ENCODE data around the gene EIF5.

The EIF5 gene

DNA sequence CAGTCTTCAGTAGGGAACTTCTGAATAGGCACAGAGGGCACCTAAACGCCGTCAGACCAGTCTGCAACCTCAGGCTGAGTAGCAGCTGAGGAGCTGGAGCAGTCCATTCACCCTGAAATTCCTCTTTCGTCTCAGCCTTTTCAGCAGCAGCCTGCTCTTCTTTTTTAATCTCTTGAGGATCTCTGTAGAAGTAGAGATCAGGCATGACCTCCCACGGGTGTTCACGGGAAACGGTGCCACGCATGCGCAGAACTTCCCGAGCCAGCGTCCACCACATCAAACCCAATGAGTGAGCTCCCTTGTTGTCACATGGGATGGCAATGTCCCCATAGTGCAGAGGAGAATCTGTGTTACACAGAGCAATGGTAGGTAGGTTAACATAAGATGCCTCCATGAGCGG, 40.1 kb downstream of the EIF5 start:
- no peak for DNase-seq

DNA sequence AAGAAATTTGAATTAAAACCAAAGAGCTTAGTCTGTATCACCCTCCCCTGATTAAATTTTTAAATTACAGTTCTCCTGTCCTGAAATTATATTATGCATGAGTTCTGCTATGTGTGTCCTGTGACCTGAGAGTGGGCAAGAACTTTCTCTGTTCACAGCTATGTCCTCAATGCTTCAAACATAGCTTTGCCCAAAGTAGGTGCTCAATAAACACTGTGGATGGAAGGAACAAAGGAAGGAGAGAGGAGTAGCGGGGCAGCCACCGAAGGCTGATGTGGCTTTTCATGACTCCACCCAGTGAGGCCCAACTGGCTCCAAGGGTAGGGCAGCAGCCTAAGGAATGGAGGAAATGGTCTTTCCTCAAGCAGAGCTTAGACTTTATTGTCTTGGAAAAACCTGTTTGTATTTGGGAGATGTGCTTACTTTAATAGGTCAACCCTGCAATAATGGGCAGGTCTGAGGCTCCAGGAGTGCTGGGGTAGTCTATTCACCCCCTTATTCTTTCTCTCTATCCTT, 43.5 kb downstream of the EIF5 start:
- DNase-seq, result no peak

DNA sequence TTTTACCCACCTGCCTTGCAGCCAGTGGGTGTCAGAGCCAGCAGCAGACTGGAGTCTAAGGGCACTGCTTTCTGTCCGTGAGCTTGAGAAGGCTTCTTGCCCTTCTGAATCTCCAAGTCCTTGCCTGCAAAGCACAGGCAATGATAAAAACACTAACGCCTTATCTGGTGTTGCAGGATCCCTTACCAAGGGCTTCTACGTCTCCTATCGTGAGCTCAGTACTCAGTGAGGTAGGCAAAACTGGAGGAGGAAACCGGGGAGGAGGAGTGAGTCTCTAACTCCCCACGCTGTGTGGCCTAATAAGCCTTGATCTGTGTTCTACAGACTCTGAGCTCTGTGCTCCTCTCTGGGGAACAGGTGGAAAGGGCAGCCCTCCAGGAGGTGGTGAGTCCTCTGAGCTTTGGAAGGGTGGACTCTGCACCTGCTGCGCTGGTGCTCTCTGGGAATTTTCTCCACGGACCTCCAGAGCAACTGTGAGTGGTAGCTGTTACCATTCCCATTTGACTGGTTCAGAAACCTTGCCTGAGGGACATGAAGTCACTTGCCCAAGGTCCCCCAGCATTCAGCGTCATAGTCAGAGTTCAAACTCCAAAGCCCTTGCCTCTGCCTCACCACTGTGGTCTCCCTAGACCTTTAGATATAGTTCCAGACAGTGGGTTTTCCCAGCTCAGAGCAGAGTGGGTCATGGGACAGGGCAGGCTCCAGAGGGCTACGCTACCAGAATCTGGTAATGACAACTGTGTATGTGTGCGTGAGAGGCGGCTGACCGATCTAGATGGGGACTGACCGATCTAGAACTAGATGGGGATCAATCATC, 44.2 kb downstream of the EIF5 start:
- no peak for DNase-seq

DNA sequence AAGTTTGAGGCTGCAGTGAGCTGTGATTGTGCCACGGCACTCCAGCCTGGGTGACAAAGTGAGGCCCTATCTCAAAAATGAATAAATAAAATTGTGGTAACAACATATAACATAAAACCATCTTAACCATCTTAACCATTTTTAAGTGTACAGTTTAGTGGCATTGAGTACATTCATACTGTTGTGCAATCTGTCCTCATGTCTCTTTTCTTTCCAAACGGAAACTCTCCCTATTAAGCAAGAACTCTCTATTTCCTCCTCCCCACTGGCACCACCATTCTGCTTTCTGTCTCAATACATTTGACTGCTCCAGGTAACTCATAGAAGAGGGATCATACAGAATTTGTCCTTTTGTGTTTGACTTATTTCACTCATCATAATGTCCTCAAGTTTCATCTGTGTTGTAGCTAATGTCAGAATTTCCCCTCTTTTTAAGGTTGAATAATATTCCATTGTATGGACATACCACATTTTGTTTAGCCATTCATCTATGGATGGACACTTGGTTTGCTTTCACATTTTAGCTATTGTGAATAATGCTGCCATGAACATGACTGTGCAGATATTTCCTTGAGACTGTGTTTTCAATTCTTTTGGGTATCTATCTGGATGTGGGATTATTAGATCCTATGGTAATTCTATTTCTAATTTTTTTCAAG, 46.8 kb downstream of the EIF5 start:
- DNase-seq, result no peak

DNA sequence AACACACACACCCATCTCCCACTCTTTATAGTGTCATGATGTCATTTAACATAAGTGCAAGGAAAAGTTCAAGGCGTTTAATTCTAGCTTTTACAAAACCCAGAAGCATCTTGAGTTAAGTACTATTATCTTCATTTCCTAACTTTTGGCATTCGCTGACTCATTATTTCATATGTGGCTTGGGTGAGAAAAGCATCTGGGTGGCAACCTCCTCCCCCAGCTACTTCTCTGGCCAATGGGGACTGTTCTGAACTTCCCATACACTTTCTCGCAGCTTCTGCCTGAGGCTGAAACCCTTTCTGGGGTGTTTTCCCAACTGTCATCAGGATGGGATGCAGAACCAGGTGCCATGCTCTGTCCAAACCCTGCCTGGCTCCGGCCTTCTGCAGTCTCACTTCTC, 48.3 kb downstream of the EIF5 start:
- DNase-seq, result no peak

DNA sequence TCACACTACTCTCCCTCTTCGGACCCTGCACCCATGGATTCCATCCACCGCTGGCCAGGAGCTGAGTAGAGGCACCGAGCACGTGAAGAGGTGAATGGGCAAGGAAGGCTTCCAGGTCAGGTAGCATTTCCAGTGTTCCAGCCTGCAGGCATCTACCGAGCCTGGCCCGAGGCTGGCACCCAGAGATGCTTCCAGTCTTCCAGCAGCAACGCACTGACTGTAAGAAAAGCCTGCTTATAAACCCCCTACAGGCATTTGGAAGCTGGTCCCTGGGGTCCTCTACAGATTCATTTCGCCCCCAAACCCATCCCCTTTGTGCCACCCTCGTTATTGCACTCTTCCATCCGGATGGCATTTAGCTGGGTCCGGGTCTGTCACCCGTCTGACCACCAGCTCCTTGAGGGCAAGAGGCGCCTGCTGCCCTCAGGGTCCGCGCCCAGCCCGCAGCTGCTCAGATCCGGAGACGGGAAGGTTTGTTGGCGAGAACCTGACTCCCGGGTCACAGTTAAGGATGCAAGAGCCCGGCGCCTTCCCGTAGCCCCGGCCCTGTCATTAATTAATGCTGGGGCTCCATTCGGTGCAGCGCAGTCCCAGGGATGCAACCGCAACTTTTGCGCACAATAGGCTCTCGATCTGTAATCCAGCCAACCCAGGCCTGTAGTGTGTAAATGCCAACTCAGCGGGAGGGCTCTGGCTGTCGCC, 50.6 kb downstream of the EIF5 start:
- DNase-seq, result no peak

DNA sequence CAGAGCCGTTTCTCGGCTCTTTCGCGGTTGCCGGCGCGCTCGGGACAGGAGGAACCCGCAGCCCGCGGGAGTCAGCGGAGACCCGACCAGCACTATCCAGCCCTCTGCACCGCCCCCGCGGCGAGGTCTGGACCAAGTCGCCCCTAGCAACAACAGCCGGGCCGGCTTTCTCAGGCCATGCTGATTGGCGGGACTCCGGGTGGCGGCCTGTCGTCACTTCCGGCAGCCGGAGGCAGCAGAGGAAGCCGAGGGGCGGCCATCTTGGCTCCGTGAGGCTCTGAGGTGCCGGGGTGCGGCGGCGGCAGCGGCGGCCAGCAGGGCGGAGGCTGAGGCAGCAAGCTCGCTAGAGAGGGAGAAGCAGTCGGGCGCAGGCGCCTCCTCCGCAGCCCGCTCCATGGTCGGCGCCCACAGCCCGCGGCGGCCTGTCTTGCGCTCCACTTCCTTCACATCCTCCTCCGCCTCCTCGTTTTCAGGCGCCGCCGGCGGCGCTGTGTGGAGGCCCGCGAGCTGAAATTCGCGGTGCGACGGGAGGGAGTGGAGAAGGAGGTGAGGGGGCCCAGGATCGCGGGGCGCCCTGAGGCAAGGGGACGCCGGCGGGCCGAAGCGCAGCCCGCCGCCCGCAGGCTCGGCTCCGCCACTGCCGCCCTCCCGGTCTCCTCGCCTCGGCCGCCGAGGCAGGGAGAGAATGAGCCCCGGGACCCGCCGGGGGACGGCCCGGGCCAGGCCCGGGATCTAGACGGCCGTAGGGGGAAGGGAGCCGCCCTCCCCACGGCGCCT, 51.3 kb downstream of the EIF5 start, which contains the start of gene MARK3:
MARK3 (plus strand) TSS at position 264 of the 777 bp plus-strand sequence. CDS start 615 bp downstream, outside the sequence.
- peak; percentile 99 for DNase-seq

DNA sequence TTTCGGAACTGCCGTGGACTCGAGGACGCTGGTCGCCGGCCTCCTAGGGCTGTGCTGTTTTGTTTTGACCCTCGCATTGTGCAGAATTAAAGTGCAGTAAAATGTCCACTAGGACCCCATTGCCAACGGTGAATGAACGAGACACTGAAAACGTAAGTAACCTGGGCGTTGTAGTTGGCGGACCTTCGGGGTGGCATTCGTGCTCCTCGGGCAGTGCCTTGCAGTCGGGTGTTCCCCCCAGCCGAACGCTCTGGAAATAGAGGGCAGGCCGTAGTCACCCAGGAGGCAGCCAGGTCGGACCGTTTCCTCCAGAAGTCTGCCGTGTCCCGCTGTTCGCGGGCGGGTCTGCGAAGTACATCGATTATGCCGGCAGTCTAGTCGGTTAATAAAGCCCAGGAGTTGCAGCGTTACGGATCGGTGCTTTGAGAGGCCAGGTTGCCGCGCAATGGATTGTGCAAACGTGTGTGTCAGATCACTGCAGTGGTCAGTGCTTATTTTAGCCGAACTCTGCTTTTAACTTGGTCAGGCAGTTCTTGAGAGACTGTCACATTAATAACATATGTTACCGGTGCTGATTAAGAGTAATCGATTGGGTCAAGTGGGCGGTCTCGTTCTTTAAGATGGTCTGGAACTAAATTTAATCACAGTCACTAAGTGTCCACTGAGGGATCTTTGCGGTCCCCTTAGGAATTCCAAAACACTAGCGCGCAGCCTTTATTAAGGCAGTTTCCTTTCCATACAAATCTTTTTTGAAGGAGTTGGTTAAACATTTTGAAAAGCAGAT, 52.1 kb downstream of the EIF5 start:
- no peak for DNase-seq

DNA sequence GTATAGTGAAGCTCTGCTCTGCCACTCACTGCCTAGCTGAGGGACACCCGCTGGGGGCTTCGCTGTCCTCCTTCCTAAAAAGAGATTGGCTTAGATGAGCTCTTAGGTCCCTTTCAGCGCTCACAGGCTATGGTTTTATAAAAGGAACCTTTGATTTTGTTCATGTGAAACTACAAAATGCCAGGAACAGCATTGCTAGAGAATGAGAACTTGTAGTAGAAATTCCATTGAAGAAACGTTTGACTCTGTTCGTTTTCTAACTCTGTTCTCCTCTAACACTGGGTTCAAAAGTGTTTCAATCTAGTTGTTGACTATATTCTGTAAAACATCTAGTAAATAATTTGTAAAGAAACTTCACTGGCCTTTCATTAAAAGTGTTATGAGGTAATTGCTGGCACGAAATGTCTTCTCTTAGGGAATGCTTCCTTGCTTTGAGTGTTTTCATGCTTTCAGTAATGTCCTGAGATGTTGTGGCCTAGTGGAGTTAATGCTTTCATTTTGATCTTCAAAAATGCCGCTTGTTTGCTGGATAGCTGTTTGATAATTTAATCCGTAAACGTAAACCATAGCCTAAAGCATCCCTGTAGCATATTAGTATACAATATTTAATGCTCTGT, 52.8 kb downstream of the EIF5 start:
- DNase-seq, result no peak

DNA sequence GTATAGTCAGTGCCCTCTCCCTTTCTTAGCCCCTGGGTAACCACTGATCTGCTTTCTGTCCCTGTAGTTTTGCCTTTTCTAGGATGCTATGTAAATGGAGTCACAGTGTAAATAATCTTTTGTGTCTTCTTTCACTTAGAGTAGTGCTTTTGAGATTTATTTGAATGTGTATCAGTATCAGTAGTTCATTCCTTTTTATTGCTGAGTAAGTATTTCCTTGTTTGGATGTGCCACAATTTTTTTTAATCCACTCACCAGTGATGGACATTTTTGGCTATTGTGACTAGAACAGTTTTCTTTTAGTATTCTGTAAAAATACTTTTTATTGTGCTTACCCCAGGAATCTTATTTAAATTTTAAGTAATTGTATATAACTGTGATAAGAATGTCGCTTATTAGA, 54.6 kb downstream of the EIF5 start:
- DNase-seq, result no peak

DNA sequence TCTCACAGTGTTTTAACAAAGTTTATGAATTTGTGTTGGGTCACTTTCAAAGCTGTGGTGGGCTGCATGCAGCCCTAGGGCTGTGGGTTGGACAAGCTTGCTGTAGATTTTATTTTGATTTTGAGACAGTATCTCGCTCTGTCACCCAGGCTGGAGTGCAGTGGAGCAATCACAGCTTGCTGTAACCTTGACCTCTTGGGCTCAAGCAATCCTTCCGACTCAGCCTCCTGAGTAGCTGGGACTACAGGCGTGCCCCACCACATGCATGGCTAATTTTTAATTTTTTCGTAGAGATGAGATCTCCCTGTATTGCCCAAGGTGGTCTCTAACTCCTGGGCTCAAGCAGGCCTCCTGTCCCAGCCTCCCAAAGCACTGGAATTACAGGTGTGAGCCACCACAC, 56.6 kb downstream of the EIF5 start:
- DNase-seq, result no peak

DNA sequence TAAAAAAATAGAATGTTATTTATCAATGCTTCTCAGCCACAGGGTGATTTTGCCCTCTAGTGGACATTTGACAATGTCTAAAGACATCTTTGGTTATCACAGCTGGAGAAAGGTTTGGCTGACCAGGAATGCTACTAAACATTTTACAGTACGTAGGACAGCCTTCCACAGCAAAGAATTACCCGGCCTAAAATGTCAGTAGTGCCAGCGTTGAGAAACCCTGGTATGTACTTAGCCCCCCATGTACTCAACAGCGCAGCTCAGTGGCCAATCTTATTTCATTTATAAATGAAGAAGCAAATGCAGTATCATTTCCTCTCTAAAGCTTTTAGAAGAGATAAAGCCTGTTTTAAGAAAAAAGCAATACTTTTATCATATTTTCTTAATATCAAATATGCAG, 57.0 kb downstream of the EIF5 start:
- DNase-seq, result peak; percentile 73

DNA sequence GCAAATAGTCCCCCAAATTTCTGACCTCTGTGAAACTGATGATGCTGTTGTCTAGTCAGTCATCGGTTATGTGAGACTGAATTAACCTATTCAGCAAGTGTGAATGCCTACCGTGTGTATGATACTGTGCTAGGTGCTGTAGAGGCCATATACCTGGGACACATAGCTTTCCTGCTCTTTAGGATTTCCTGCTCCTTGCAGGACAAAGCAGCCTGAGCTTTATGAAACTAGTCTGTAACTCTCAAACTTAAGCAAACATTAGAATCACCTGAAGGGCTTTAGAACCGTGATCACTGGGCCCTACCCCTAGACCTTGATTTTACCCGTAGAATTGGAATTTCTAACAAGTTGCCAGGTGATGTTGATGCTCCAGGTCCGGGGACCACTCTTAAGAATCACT, 58.1 kb downstream of the EIF5 start:
- no peak for DNase-seq

DNA sequence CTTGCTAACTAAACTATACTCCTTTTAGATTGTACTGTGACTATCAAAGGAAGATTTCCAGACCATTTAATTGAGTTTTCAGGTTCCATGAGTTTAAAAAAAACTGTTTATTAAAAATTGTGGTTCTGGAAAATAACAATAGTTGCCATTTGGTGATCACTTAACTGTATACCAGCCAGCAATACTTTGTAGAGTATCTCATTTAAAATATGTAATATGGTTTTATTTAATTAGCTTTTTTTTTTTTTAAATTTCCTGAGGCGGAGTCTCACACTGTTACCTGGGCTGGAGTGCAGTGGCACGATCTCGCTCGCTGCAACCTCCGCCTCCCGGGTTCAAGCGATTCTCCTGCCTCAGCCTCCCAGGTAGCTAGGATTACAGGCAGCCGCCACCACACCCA, 58.5 kb downstream of the EIF5 start:
- no peak for DNase-seq

DNA sequence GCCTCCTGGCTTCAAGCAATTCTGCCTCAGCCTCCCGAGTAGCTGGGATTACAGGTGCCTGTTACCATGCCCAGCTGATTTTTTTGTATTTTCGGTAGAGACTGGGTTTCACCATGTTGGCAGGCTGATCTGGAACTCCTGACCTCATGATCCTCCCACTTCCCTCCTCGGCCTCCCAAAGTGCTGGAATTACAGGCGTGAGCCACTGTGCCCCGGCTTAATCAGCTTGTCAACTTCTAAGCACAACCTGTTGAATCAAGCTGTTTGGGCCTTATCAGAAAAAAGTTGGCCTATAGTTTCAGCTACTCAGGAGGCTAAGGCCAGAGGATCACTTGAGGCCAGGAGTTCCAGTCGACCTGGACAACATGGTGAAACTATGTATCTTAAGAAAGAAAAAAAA, 59.0 kb downstream of the EIF5 start:
- DNase-seq, result no peak

DNA sequence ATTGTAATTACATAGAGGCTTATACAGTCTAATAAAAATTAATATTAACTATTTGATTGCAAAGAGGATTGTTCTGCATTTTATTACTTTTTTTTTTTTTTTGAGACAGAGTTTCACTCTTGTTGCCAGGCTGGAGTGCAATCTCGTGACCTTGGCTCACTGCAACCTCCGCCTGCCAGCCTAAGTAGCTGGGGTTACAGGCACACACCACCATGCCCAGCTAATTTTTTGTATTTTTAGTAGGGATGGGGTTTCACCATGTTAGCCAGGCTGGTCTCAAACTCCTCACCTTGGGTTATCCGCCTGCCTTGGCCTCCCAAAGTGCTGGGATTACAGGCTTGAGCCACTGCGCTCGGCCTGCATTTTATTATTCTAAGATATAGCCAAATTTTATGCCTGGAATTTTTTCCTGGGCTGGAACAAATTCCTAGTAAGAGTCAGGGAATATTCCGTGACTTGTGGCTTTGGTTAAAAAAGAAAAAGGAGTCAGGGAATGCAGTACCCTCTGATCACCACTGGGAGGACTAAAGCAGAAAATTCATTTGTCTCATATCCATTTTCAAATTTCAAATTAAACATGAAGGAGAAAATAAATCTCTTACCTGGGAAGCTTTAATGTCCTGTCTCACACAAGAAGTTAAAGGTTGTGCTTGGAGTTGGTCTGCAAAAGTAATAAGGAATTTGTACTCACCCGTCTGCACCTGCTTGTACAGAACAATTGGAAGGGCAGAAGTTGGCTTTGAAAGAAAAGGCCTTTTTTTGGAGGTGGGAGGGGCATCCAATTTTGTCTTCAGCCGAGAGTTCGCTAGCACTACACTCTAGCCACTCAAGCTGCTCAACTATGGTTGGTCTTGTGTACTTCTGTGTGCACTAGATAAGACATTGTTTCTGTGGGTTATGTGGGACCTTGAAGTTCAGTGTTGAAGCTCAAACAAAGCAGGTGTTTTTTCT, 59.9 kb downstream of the EIF5 start:
- DNase-seq, result peak; percentile 70

Measured in NCI-H1694 treated with DMSO at 0.1 percent for 48 hours (cell line).